Stimulated activated CD8-positive, alpha-beta memory T cell treated with anti-CD3 and anti-CD28 coated beads, Interleukin-7, amount 100 ng/mL, for 48 hours (primary cell): ENCODE results near the gene KIF19.

Experiments used
- DNase-seq, 2 donors: peaks; one replicate each; pipeline ENCODE4 v3.0.0-alpha.2; 2020; ENCODE audit warnings: low read depth in 1 of 2; ENCODE audit errors: extremely low read depth in 1 of 2

Gene KIF19

GRCh38 chr17:74336307-74336706 lies 10.3 kb downstream of the KIF19 start:
- DNase-seq: no peak

- no peak for DNase-seq
These were observed 11.9 kb downstream of the KIF19 start for GRCh38 chr17:74337834-74338500.

- no peak for DNase-seq
These were observed 13.6 kb downstream of the KIF19 start for GRCh38 chr17:74339537-74340195.

- no peak for DNase-seq
These were observed 14.5 kb downstream of the KIF19 start for GRCh38 chr17:74340470-74341023.

GRCh38 chr17:74342224-74342623 lies 16.2 kb downstream of the KIF19 start:
- DNase-seq: no peak

DNA sequence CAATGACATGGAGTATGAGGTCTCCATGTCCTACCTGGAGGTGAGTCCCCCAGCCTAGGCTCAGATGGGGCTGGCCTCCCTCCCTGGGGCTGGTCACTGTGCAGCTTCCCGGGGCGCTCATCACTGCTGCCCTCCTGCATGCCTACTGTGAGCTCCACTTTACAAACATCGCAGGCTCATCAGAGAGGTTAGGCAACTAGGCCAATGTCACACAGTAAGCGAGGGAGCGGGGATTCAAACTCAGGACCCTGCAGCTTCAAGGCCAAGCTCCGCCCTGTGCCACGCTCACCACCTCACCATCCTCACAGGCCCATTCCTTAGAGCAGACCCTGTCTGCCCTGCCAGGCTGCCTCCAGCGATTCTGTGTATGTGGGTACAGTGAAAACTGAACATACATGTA lies 17.1 kb downstream of the KIF19 start:
- no peak for DNase-seq

DNA sequence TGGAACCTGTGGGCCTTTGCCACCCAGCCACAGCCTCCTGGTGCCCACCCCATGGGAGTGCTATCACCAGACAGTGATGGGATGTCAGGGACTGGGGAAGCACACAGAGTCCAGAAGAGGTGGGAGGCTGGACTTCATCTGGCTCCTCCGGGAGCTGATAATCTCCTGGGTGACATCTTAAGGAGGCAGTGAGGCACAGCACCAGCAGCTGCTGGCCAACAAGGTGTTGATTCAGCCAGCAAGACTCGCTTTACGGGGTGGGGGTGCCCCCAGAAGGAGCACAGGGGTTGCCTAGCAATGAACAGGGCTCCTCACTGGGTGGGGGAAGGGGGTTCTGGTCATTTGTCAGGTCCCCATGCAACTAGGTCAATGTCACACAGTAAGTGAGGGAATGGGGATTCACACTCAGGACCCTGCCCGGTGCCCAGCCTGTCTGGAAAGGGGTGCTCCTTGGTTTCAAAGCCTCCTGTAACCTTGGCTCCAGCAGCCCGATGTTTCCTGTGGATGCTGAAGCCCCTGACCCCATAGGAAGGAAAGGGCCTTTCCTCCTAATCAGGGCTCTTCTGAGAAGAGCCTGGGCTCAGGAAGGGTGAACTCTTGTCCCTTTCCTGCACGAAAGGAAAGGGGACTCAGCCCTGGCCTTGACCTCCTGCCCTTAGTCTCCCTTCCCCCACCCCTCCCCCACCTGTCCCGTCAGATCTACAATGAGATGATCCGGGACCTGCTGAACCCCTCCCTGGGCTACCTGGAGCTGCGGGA lies 17.7 kb downstream of the KIF19 start:
- no peak for DNase-seq

GRCh38 chr17:74344658-74345057 lies 18.6 kb downstream of the KIF19 start:
- no peak for DNase-seq

- no peak for DNase-seq
These were observed 19.6 kb downstream of the KIF19 start for GRCh38 chr17:74345433-74346241.

DNA sequence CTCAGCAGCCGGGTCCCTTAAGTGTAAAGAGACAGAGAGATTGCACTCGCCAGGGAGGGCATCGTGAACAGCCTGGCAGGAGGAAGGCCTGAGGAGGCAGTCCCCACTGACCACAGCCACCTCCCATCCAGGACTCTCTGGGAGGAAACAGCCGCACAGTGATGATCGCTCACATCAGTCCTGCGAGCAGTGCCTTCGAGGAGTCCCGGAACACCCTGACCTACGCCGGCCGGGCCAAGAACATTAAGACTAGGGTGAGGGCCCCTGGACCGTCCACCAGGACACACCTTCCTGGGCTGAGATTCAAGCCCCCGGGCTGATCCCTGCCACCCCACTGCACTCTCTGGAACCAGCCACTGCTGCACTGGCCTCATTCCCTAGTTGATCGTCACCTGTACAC lies 21.6 kb downstream of the KIF19 start:
- DNase-seq: no peak

DNA sequence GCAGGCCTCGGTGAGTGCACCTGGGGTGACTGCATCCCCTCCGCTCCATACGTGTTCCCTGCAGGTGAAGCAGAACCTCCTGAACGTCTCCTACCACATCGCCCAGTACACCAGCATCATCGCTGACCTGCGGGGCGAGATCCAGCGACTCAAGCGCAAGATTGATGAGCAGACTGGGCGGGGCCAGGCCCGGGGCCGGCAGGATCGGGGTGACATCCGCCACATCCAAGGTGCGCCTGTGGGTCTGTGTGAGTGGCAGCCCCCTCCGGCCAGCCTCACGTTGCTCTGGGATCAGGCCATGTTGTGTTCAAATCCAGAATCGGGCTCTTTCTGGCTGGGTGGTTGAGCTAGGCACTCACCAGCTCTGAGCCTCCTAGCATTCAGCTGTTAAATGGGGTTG lies 23.1 kb downstream of the KIF19 start:
- DNase-seq: no peak

GRCh38 chr17:74350486-74350885 lies 24.5 kb downstream of the KIF19 start:
- DNase-seq: no peak

- DNase-seq: no peak
These were observed 25.7 kb downstream of the KIF19 start for GRCh38 chr17:74351552-74352210.

DNA sequence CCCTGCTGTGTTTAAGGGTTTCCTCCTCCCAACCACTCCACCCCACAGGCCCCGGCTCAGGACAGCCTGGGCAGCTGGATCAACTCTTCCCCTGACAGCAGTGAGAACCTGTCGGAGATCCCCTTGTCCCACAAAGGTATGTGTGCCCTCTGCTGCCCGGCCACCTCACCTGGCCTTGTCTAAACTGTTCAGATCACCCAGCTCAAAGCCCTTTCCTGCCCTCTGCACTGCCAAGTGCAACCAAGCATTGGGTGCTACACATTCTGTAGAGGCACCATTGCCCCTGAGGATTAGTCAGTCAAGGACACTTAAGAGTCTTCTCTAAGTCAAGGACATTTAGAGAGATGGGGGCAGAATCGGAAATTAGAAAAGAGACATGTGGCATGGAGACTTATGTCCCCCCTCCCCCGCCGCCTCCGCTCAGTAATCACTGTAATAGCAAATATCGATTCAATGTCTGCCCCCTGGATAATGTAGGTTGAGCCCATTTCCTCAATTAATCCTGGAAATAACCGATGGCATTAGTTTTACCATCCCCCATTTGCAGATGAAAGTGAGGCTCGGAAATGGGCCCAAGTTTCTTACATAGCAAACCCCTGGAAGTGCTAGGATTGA lies 27.5 kb downstream of the KIF19 start:
- DNase-seq: no peak

DNA sequence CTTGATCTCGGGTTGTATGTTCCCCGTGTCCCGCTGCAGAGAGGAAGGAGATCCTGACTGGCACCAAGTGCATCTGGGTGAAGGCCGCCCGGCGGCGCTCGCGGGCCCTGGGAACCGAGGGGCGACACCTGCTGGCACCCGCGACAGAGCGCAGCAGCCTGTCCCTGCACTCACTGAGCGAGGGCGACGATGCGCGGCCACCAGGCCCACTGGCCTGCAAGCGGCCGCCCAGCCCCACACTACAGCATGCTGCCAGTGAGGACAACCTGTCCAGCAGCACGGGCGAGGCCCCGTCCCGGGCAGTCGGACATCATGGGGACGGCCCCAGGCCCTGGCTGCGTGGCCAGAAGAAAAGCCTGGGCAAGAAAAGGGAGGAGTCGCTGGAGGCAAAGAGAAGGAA lies 28.1 kb downstream of the KIF19 start:
- DNase-seq: peak in 1 of 2 donors; percentile 63

DNA sequence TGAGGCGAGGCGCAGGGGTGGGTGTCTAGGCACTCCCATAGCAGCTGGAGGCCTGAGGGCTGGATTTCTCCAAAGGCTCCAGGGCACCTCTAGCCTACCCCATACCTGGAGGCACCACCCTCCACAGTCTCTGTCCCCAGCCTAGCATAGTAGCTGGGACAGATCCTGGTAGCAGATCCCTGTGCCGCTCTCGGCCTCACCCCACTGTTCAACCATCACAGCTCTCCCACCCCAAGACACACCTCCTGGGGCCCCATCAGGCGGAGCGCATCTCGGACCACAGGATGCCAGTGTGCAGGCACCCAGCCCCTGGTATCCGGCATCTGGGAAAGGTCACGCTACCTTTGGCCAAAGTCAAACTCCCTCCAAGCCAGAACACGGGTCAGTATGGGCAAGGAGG lies 28.5 kb downstream of the KIF19 start:
- no peak for DNase-seq

- no peak for DNase-seq
These were observed 29.0 kb downstream of the KIF19 start for GRCh38 chr17:74355065-74355464.

DNA sequence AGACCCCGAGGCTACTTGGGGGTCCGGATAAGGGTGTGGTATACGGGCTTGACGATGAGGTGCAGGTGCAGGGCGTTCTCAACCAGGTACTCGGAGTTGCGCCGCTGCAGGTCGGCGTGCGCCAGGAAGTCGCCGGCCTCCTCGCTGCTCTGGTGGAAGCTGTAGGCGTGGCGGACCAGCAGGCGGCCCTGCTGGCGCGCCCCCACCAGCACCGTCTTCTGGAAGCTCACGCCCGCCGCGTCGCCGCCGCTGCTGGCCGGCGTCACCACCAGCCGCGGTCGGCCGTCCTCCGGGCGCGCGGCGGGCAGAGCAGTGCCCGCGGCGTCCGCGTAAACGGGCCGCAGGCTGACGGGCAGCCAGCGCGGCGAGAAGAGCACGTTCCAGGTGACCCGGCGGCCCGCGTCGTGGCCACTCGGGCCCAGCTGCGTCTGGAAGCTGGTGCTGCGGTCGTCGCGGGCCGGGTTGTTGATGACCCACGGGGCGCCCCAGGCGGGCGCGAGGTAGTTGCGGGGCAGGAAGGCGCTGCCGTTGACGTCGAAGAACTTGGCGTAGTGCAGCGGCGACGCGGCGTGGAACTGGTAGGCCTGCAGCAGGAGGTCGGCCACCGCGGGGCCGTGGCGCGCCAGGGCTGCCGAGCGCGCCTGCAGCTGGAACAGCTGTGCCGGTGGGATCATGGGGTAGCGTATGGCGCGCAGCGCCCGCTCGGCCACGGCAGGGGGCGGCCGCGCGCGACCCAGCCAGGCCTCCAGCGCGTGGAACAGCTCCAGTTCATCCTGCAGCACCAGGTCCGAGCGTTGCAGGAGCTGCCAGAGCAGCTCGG lies 30.8 kb downstream of the KIF19 start:
- DNase-seq: no peak

- DNase-seq: no peak
These were observed 31.4 kb downstream of the KIF19 start for GRCh38 chr17:74357466-74357809.
